KG1 (cell line): Measurements from ENCODE around the gene ZDHHC18.
A peak's percentile ranks its signal among the peaks of the same experiment; 100 is the strongest.

ENCODE experiments used
- DNase-seq: peaks from one replicate; lab custom pipeline; 2025; lab: John Stamatoyannopoulos, UW

The ZDHHC18 gene

DNA sequence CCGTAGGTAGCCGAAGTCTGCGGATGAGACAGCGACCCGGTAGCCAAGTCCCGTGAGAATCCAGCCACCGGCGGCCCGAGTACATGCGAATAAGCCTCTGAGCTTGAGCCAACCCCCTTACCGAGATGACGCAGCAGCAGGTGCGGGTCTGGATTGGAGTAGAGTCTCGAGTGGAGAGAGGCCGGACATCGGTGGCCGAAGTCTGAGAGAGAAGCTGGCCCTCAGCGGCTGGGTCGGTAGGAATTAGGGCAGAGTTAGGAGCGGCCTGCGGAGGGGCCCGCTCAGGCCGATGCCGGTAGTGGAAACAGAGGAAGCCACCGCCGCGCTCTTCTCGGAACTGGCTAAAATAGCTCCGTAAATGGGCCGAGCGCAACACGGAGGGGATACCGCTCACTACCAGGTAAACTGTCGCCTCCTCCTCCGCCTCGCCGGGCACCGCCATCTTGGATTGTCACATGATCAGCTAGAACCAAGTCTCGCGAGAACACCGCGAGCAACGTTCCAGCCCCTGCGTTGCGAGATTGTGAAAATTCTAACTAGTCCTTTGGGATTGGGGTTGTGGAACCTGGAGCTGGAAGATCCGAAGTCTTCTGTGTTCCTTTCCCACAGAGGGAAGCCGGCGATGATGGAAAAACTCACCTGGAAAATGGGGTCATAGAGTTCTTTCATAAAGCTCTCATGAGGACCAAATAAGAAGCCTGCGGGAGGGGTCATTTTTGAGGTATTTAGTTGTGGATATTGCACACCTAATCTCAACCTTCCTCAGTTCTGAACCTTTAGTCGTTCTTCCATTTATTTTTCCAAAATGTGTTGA is 73.7 kb downstream of the ZDHHC18 start, which contains the start of gene GPATCH3:
TSS of gene GPATCH3 (minus strand) at position 467 of the 814 bp plus-strand sequence. CDS start at position 442, 25 bp downstream.
- DNase-seq, result peak; percentile 78

DNA sequence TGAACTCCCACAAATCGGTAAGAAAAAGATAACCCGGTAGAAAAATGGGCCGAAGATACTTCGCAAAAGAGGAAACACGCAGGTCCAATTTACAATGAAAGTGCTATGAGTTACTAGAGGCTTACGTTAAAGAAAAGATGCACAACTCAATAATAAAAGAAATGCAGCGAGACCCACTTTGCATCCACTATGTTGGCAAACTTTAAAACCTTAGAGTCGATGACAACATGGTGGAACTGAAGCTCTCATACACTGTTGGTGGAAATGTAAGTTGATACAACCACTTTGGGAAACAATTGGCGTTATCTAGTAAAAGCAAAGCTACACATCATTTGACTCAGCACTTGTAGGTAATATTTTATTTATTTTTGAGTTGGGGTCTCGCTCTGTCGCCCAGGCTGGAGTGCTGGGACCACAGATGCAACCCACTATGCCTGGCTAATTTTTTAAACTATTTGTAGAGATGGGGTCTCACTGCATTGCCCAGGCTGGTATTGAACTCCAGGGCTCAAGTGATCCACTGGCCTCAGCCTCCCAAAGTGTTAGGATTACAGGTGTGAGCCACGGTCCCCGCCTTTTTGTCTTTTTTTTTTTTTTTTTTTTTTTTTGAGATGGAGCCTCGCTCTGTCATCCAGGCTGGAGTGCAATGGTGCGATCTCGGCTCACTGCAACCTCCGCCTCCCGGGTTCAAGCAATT is 74.5 kb downstream of the ZDHHC18 start:
- DNase-seq, result peak; percentile 77
